ENCODE data around the gene LPIN1. TPM values are rescaled to one million over a fixed set of nuclear protein-coding genes. Genes with fewer than 3 reads are reported as not detected.

Gene LPIN1
- total RNA-seq, 1 experiment from 2014 or later, result 13.9 TPM

- ATAC-seq, result no peak
- no peak for DNase-seq (ENCODE audit: low spot score)
- no peak overlapping the region for H3K4me3 Mint-ChIP-seq
- H3K4me1 Mint-ChIP-seq, result peaks cover 51% of the 10 kb centered on the region
- ChIA-PET CTCF (interaction anchor here (0.9 to 2.5 kb wide), 5 partner anchors 9 to 76 kb away, joined by 3 to 15 read pairs (median 3); no protein-coding TSS in a partner anchor), POLR2A (interaction anchor here (1.3 kb wide), 1 partner anchor 67 kb away, joined by 3 read pairs; no protein-coding TSS in a partner anchor)
- peaks cover 7% of the 10 kb centered on the region for H3K9me3 Mint-ChIP-seq
- no peak overlapping the region for H3K27ac Mint-ChIP-seq
- TF ChIP-seq ZNF416 (CRISPR knock-in tag; IDR thresholded peaks at IDR 0.05) (no peak), ATF2 (CRISPR knock-in tag; IDR thresholded peaks at IDR 0.05; ENCODE audit: borderline replicate concordance, low read depth) (no peak), TCF7 (CRISPR knock-in tag; IDR thresholded peaks at IDR 0.05; ENCODE audit: low read depth) (no peak), JUN (CRISPR knock-in tag; IDR thresholded peaks at IDR 0.05) (no peak), ZBTB43 (CRISPR knock-in tag; IDR thresholded peaks at IDR 0.05) (no peak), CDX4 (CRISPR knock-in tag; IDR thresholded peaks at IDR 0.05; ENCODE audit: borderline replicate concordance) (no peak), ELF4 (CRISPR knock-in tag; IDR thresholded peaks at IDR 0.05; ENCODE audit: low read depth) (no peak)
- TF ChIP-seq, protein P1, sequence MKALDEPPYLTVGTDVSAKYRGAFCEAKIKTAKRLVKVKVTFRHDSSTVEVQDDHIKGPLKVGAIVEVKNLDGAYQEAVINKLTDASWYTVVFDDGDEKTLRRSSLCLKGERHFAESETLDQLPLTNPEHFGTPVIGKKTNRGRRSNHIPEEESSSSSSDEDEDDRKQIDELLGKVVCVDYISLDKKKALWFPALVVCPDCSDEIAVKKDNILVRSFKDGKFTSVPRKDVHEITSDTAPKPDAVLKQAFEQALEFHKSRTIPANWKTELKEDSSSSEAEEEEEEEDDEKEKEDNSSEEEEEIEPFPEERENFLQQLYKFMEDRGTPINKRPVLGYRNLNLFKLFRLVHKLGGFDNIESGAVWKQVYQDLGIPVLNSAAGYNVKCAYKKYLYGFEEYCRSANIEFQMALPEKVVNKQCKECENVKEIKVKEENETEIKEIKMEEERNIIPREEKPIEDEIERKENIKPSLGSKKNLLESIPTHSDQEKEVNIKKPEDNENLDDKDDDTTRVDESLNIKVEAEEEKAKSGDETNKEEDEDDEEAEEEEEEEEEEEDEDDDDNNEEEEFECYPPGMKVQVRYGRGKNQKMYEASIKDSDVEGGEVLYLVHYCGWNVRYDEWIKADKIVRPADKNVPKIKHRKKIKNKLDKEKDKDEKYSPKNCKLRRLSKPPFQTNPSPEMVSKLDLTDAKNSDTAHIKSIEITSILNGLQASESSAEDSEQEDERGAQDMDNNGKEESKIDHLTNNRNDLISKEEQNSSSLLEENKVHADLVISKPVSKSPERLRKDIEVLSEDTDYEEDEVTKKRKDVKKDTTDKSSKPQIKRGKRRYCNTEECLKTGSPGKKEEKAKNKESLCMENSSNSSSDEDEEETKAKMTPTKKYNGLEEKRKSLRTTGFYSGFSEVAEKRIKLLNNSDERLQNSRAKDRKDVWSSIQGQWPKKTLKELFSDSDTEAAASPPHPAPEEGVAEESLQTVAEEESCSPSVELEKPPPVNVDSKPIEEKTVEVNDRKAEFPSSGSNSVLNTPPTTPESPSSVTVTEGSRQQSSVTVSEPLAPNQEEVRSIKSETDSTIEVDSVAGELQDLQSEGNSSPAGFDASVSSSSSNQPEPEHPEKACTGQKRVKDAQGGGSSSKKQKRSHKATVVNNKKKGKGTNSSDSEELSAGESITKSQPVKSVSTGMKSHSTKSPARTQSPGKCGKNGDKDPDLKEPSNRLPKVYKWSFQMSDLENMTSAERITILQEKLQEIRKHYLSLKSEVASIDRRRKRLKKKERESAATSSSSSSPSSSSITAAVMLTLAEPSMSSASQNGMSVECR (CRISPR knock-in tag; IDR thresholded peaks at IDR 0.05; ENCODE audit: borderline replicate concordance), result no peak
- no peaks in the 10 kb centered on the region for H3K27me3 Mint-ChIP-seq (ENCODE audit: low read depth)
- peaks cover 7% of the 10 kb centered on the region for H3K36me3 Mint-ChIP-seq
These were observed 7.0 kb downstream of the LPIN1 start for GRCh38 chr2:11753452-11753885.

DNA sequence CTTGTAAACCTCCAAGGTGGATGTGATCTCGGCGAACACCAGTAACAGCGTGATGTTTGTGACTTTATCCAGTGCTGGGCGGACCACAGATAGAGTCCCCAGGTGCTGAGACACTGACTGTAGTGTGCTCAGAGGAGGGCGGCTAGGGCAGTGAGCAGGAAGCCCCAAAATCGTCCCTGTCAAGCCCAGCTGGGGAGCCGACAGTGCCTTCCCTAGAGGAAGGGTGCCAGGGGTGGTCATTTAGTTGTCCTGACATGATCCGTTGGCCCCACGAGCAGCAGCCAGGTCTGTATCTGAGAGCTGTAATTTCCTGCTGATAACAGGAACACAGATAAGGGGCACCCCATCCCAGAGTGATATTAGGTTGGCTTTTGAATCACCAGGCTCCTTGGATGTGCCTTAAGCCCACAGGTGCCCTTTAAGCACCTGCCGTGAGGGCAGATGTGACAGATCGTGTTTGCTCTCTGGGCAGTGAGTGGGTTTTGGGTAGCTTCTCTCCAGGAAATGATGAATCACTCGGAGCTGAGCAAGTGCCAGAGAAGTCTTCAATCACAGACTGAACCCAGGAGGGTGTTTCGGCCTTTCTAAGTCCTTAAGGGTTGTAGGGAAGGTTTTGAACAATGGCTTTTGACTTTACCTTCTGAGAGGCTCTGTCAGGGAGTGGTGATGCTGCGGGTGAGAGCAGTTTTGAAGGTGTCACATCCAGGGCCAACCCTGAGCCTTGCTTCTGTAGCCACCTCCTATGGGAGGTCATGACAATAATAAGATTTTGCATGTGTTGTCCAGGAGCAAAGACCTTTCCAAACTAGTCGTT lies 7.7 kb downstream of the LPIN1 start:
- H3K4me3 Mint-ChIP-seq, result no peak overlapping the region
- TF ChIP-seq ESRRA (CRISPR knock-in tag; IDR thresholded peaks at IDR 0.05; ENCODE audit: borderline replicate concordance) (no peak), ZNF423 (CRISPR knock-in tag; IDR thresholded peaks at IDR 0.05) (no peak), ZNF232 (CRISPR knock-in tag; IDR thresholded peaks at IDR 0.05) (no peak), ELF4 (CRISPR knock-in tag; IDR thresholded peaks at IDR 0.05; ENCODE audit: low read depth) (no peak), ZNF671 (CRISPR knock-in tag; IDR thresholded peaks at IDR 0.05) (no peak), NFATC4 (CRISPR knock-in tag; IDR thresholded peaks at IDR 0.05) (no peak), ZMAT4 (CRISPR knock-in tag; IDR thresholded peaks at IDR 0.05) (no peak), E2F5 (CRISPR knock-in tag; IDR thresholded peaks at IDR 0.05) (no peak)
- TF ChIP-seq, protein P2, sequence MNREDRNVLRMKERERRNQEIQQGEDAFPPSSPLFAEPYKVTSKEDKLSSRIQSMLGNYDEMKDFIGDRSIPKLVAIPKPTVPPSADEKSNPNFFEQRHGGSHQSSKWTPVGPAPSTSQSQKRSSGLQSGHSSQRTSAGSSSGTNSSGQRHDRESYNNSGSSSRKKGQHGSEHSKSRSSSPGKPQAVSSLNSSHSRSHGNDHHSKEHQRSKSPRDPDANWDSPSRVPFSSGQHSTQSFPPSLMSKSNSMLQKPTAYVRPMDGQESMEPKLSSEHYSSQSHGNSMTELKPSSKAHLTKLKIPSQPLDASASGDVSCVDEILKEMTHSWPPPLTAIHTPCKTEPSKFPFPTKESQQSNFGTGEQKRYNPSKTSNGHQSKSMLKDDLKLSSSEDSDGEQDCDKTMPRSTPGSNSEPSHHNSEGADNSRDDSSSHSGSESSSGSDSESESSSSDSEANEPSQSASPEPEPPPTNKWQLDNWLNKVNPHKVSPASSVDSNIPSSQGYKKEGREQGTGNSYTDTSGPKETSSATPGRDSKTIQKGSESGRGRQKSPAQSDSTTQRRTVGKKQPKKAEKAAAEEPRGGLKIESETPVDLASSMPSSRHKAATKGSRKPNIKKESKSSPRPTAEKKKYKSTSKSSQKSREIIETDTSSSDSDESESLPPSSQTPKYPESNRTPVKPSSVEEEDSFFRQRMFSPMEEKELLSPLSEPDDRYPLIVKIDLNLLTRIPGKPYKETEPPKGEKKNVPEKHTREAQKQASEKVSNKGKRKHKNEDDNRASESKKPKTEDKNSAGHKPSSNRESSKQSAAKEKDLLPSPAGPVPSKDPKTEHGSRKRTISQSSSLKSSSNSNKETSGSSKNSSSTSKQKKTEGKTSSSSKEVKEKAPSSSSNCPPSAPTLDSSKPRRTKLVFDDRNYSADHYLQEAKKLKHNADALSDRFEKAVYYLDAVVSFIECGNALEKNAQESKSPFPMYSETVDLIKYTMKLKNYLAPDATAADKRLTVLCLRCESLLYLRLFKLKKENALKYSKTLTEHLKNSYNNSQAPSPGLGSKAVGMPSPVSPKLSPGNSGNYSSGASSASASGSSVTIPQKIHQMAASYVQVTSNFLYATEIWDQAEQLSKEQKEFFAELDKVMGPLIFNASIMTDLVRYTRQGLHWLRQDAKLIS (CRISPR knock-in tag; IDR thresholded peaks at IDR 0.05; ENCODE audit: borderline replicate concordance), result no peak
- TF ChIP-seq, protein P3, sequence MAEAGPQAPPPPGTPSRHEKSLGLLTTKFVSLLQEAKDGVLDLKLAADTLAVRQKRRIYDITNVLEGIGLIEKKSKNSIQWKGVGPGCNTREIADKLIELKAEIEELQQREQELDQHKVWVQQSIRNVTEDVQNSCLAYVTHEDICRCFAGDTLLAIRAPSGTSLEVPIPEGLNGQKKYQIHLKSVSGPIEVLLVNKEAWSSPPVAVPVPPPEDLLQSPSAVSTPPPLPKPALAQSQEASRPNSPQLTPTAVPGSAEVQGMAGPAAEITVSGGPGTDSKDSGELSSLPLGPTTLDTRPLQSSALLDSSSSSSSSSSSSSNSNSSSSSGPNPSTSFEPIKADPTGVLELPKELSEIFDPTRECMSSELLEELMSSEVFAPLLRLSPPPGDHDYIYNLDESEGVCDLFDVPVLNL (CRISPR knock-in tag; IDR thresholded peaks at IDR 0.05; ENCODE audit: borderline replicate concordance, low read depth), result no peak

More for the DNA sequence above, 7.7 kb downstream of the LPIN1 start:
- H3K36me3 Mint-ChIP-seq, result peaks cover 13% of the 10 kb centered on the region
- ChIA-PET POLR2A (no interaction called here), CTCF (interaction anchor here (0.9 to 2.5 kb wide), 5 partner anchors 9 to 75 kb away, joined by 3 to 15 read pairs (median 3); no protein-coding TSS in a partner anchor)
- no peak overlapping the region; the same call in 1 of the 2 replicates for H3K27ac Mint-ChIP-seq
- DNase-seq (ENCODE audit: low spot score) (no peak), ATAC-seq (peak; percentile 21; the same call in 1 of the 2 replicates)
- peaks cover 14% of the 10 kb centered on the region for H3K9me3 Mint-ChIP-seq
- peaks cover 46% of the 10 kb centered on the region for H3K4me1 Mint-ChIP-seq
- no peaks in the 10 kb centered on the region for H3K27me3 Mint-ChIP-seq (ENCODE audit: low read depth)
